NCI-H345 treated with DMSO at 0.1 percent for 48 hours (cell line): ENCODE measurements around the gene COX7C.

Source experiments
- DNase-seq: peaks from one replicate; lab custom pipeline; 2025; ENCODE audit not compliant: unreplicated experiment; lab: John Stamatoyannopoulos, UW

The COX7C gene

DNA sequence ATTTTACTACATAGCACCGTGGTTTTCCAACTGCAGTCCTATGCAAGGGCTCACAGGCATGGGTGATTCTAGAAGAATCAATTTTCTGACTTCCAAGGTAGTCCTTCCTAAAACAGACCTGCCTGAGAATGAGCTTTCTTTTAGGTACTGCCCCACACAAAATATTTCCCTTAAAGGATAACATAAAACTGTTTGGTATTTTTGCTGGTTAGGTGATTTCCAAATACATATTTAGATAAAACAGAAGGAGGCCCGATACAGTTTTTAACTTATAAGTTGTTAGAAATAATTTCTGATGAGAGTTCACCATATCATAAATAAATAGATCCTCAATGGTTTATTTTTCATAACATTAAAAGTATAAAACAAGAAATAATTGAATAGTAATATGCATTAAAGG lies 46.4 kb downstream of the COX7C start:
- no peak for DNase-seq

DNA sequence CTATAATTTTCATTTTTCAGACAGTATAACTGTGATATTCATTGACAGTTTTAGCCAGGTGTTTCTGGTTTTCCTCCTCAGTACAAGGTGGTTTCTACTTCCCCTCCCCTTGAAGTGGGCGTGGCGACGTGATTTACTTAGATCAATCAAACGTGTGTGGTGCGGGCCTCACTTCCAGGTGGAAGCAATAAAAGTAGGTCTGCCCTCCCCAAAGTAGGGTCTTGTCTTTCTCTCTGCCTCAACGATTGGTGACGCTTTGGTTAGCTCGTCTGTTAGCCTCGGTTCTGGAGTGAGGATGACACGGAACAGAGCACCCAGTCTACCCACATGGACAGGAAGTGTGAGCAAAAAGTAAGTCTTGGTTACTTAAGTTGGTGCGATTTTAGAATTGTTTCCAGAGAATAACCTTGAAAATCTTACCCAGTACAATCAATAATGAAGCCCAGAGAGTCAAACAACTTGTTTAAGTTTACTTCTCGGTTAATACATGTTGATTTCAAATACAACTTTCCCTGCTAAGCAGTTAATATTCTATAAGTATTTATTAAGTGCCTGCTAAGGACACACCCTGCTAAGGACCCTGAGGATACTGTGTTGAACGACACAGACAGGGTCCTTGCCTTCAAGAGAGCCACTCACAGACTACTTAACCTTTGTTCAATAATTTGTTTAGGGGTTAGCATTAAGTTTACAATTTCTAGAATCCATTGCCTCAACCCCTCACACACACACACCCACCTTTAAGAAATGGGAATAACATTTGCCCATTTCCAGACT lies 48.4 kb downstream of the COX7C start:
- no peak for DNase-seq

DNA sequence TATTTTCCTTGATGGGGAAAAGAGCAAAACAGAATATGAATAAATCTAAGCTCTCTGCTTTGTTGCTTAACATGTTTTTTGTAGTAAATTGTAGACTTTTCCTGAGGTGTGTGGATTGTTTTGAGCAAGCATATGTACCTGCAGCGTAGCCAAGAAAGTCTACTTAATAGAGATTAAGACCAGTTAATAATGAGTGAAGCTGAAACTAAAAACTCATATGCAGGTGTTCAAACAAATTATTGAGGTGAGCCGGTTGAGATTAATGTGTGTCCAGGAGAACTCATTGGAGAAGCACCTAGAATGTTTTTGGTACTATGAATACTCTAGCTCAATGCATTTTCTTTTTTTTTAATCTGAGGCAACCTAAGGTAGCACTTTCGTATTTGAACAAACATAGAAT lies 49.2 kb downstream of the COX7C start:
- DNase-seq = no peak
